ENCODE data around the gene TLCD3B. TPM values are rescaled to one million over a fixed set of nuclear protein-coding genes. Genes with fewer than 3 reads are reported as not detected.

Gene TLCD3B
- total and polyA plus RNA-seq, 2 of the 4 experiments (the other 2 are of a cell fraction) = 0.19 TPM; not detected in 1

DNA sequence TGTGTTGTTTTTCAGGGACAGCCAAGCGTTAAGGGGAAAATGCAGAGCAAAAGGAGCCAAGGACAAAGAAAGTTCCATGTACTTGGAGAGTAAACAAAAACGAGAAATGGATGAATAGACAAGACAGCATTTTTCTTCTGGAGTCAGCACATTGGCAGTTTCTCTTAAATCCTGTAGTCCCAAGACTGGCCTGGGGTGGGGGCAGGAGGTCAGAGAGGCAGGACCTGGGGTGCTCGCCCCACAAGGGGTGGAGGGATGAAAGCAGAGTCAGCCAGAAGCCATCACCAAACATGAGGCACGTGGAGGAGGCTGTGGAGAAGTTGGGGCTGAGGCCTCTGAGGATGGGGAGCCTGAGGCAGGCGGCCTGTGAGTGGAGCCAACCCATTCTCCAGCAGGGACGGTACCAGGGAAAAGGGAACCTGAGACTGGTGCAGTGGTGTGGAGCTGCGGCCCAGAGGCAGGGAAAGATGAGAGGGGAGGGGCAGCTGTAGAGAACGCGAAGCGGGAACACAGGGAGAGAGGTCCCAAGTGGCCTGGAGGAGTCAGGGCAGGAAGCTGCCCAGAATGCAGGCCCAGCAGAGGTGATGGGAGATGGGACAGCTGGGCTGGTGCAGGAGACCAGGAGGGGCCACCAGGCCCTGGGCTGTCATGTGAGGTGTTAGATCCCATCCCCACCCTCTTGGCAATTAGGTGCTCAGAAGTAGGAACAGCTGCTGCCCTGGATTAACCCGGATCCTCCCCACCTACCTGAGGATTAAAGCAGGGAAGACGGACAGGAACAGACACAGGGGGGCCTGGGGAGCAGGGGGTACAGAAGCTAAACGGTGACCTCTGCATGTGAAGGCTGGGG lies 3.3 kb downstream of the TLCD3B start (continued):
- no peak for TF ChIP-seq RFX5 (IDR thresholded peaks at IDR 0.05; ENCODE audit: low read depth, low read length)

DNA sequence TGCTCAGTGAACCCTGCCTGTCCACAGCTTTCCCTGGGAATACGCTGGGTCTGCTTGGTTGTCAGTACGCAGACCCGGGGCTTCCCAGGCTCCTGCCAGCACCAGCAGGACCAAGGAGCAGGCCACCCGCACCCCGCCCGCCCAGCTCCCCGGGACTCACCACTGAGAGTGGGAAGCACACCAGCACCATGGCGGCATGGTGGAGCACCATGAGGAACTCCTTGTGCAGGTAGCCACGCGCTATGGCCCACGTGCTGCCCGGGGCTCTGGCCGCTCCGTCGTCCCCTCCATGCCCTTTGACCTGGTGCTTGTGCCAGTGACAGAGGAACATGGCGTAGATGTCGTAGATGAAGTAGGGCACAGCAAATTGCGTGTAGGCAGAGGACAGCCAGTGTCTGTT lies 4.6 kb downstream of the TLCD3B start:
- no peak for DNase-seq
- no peak for ATAC-seq (ENCODE audit: low read depth)
- Histone ChIP-seq H3K4me1 (ENCODE audit: control insufficient read depth, insufficient read depth, low read length) (no peaks in the 10 kb centered on the region), H3K9ac (ENCODE audit: low read depth, low read length) (no peak overlapping the region), H4K20me1 (ENCODE audit: insufficient read depth, low read length) (peaks cover 9% of the 10 kb centered on the region; the same call in 1 of the 2 replicates), H2BK5ac (ENCODE audit: low read depth, low read length, poor library complexity, severe bottlenecking) (no peak overlapping the region), H4K5ac (ENCODE audit: low read depth, low read length) (no peak overlapping the region), H3K18ac (ENCODE audit: low read depth, low read length) (no peak overlapping the region), H2AK9ac (replicated peaks; ENCODE audit: low read depth, low read length, poor library complexity) (no peak overlapping the region), H3K27ac (ENCODE audit: insufficient read depth, low read length) (no peak overlapping the region), H3K27me3 (ENCODE audit: control insufficient read depth, insufficient read depth, low read length) (peaks cover 65% of the 10 kb centered on the region), H3K23ac (ENCODE audit: low read depth, low read length) (no peak overlapping the region), H4K8ac (ENCODE audit: low read depth in 2 of 2, low read length in 2 of 2) (no peak overlapping the region), H3K4me3 (ENCODE audit: insufficient read depth, low read depth, low read length) (no peak overlapping the region), H3K9me3 (ENCODE audit: control insufficient read depth, insufficient read depth, low read length) (no peaks in the 10 kb centered on the region), H2AK5ac (ENCODE audit: low read depth, low read length) (no peak overlapping the region), H3K4me2 (ENCODE audit: low read depth, low read length) (no peak overlapping the region), H2BK15ac (ENCODE audit: low read depth, low read length) (no peak overlapping the region), H3K4ac (ENCODE audit: low read depth, low read length) (no peak overlapping the region), H2BK20ac (ENCODE audit: low read depth, low read length) (no peak overlapping the region), H3K14ac (replicated peaks; ENCODE audit: low read depth, low read length) (no peak overlapping the region), H2AFZ (replicated peaks; ENCODE audit: low read length, poor library complexity) (no peak overlapping the region), H3K36me3 (ENCODE audit: control insufficient read depth, insufficient read depth, low read length) (no peaks in the 10 kb centered on the region), H4K91ac (ENCODE audit: insufficient read depth, low read depth, low read length) (no peak overlapping the region), H2BK120ac (ENCODE audit: low read depth, low read length) (no peak overlapping the region), H3K56ac (ENCODE audit: extremely low read depth, insufficient read depth, low read length) (no peak overlapping the region), H3K79me1 (ENCODE audit: low read depth in 1 of 2, low read length in 2 of 2) (no peaks in the 10 kb centered on the region), H3K9me1 (ENCODE audit: insufficient read depth, low read length) (no peaks in the 10 kb centered on the region)
- WGBS, 2 experiments (ENCODE audit: extremely low coverage in 2 of 2, insufficient read length in 1 of 2) = 79% methylated on average over 6 of the region's 18 CpGs; no CpG with 5 or more reads in 1 of the 2 experiments
- CTCF ChIA-PET = no interaction called here
- intact Hi-C loops (cut with micrococcal nuclease) (no loop called here), in situ Hi-C loops (cut with MboI; ENCODE audit: low sequenced_read_pairs) (loop anchor here (10.0 kb wide), 1 partner anchor 332 kb away; no protein-coding TSS in a partner anchor), dilution Hi-C loops (cut with HindIII; ENCODE audit: low sequenced_read_pairs, unreplicated experiment) (no loop called here)
- POLR2A ChIA-PET (ENCODE audit: unreplicated experiment) = no interaction called here
- BruUV-seq (replicated peaks) = no TSS peak
- TF ChIP-seq BHLHE40 (IDR thresholded peaks at IDR 0.05; ENCODE audit: low read depth, low read length) (no peak), SMC3 (IDR thresholded peaks at IDR 0.05; ENCODE audit: low read depth, low read length) (no peak), MAZ (IDR thresholded peaks at IDR 0.05; ENCODE audit: borderline replicate concordance, low read depth, low read length) (no peak), NFE2L2 (IDR thresholded peaks at IDR 0.05; ENCODE audit: low read depth, low read length) (no peak), RAD21 (IDR thresholded peaks at IDR 0.05; ENCODE audit: low read length) (no peak), POLR2A (IDR thresholded peaks at IDR 0.05; ENCODE audit: low read depth, low read length) (no peak), RFX5 (IDR thresholded peaks at IDR 0.05; ENCODE audit: low read depth, low read length) (no peak), MXI1 (IDR thresholded peaks at IDR 0.05; ENCODE audit: borderline replicate concordance, low read depth, low read length) (no peak), MAFK (IDR thresholded peaks at IDR 0.05; ENCODE audit: low read depth, low read length) (no peak), FOS (IDR thresholded peaks at IDR 0.05; ENCODE audit: low read depth, low read length) (no peak)
- TF ChIP-seq, protein P1, sequence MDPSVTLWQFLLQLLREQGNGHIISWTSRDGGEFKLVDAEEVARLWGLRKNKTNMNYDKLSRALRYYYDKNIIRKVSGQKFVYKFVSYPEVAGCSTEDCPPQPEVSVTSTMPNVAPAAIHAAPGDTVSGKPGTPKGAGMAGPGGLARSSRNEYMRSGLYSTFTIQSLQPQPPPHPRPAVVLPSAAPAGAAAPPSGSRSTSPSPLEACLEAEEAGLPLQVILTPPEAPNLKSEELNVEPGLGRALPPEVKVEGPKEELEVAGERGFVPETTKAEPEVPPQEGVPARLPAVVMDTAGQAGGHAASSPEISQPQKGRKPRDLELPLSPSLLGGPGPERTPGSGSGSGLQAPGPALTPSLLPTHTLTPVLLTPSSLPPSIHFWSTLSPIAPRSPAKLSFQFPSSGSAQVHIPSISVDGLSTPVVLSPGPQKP (IDR thresholded peaks at IDR 0.05; ENCODE audit: borderline replicate concordance, low read depth, low read length) = no peak
- TF ChIP-seq, protein P2, sequence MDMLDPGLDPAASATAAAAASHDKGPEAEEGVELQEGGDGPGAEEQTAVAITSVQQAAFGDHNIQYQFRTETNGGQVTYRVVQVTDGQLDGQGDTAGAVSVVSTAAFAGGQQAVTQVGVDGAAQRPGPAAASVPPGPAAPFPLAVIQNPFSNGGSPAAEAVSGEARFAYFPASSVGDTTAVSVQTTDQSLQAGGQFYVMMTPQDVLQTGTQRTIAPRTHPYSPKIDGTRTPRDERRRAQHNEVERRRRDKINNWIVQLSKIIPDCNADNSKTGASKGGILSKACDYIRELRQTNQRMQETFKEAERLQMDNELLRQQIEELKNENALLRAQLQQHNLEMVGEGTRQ (IDR thresholded peaks at IDR 0.05; ENCODE audit: low read depth, low read length) = no peak
- TF ChIP-seq, protein P3, sequence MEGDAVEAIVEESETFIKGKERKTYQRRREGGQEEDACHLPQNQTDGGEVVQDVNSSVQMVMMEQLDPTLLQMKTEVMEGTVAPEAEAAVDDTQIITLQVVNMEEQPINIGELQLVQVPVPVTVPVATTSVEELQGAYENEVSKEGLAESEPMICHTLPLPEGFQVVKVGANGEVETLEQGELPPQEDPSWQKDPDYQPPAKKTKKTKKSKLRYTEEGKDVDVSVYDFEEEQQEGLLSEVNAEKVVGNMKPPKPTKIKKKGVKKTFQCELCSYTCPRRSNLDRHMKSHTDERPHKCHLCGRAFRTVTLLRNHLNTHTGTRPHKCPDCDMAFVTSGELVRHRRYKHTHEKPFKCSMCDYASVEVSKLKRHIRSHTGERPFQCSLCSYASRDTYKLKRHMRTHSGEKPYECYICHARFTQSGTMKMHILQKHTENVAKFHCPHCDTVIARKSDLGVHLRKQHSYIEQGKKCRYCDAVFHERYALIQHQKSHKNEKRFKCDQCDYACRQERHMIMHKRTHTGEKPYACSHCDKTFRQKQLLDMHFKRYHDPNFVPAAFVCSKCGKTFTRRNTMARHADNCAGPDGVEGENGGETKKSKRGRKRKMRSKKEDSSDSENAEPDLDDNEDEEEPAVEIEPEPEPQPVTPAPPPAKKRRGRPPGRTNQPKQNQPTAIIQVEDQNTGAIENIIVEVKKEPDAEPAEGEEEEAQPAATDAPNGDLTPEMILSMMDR (conservative IDR thresholded peaks at IDR 0.05; ENCODE audit: low read depth, low read length) = no peak
